GM12891 (cell line): Measurements from ENCODE around the gene VMP1.
"Not testable (repeated sequence)": the region's sequence is repeated elsewhere in the genome, so short reads cannot be mapped to it uniquely, and the experiment has no call there.

ENCODE experiments used
- DNase-seq: peaks from one replicate; pipeline ENCODE4 v3.0.0; 2011; ENCODE audit warnings: low spot score; ENCODE audit not compliant: insufficient read length
- FAIRE-seq: peaks from 2 replicates; lab custom pipeline; 2011; peaks lifted over from hg19 to GRCh38; lab: Jason Lieb, UNC
- PAX5 ChIP-seq: IDR thresholded peaks from 2 replicates; pipeline ENCODE4 v1.6.1; 2011; ENCODE audit warnings: low read length, moderate library complexity, mild to moderate bottlenecking; ENCODE audit not compliant: insufficient read depth, severe bottlenecking
- POLR2A ChIP-seq: IDR thresholded peaks from 2 replicates; pipeline ENCODE4 v1.6.1; 2011; ENCODE audit warnings: low read depth, low read length, control low read depth
- POLR2AphosphoS5 ChIP-seq: IDR thresholded peaks from 2 replicates; pipeline ENCODE4 v1.6.1; 2011; ENCODE audit warnings: low read depth, low read length, control low read depth
- POU2F2 ChIP-seq: IDR thresholded peaks from 2 replicates; pipeline ENCODE4 v1.6.1; 2011; ENCODE audit warnings: low read depth, mild to moderate bottlenecking, control low read depth, low read length, moderate library complexity
- SPI1 ChIP-seq: IDR thresholded peaks from 2 replicates; pipeline ENCODE4 v1.6.1; 2011; ENCODE audit warnings: low read depth, low read length, control low read depth
- TAF1 ChIP-seq: IDR thresholded peaks from 2 replicates; pipeline ENCODE4 v1.6.1; 2011; ENCODE audit warnings: low read depth, low read length, control low read depth

VMP1 gene

DNA sequence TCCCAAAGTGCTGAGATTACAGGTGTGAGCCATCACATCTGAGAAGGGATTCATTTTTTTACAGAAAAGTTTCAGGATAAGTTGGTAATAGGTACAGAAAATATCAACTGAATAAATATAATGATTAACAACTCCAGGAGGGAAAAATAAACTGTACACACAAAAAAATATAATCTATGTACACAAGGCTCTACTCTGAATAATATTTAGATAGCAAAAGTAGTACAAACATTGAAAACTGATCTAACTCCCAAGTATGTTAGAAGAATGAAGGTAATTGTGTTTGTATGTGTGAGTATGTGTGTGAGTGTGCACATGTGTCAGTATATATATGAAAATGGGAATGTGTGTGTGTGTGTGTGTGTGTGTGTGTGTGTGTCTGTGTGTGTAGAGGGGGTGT lies 164.9 kb downstream of the VMP1 start:
- DNase-seq (no peak), FAIRE-seq (no peak)
- TF ChIP-seq TAF1 (no peak), POU2F2 (no peak), POLR2A (no peak), PAX5 (no peak), SPI1 (no peak), POLR2AphosphoS5 (no peak)

DNA sequence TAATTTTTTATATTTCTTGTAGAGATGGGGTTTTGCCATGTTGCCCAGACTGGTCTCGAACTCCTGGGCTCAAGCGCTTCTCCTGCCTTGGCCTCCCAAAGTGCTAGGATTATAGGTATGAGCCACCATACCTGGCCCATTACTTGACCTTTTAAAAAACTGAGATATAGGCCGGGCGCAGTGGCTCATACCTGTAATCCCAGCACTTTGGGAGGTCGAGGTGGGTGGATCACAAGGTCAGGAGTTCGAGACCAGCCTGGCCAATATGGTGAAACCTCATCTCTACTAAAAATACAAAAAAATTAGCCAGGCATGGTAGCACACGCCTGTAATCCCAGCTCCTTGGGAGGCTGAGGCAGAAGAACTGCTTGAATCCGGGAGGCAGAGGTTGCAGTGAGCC lies 166.0 kb downstream of the VMP1 start:
- not testable (repeated sequence) for DNase-seq, FAIRE-seq

DNA sequence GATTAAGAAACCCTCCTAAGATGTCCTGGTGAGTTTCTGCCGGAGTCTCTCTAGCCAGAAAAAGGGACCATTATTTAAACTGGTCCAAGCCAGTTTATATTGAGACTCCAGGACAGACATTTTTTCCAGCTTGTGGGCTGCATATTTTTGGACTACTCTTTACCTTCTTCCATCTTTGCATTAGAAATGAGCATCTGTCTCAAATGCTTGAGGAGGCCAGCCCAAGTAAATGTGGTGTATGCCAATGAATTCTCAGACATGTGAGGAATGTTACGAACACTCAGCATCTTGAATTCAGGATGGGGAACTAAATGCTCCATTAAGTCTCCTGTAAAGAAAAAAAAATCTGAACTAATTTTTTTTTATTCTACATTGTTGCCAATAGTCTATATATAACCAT lies 166.9 kb downstream of the VMP1 start:
- no peak for TF ChIP-seq POLR2AphosphoS5
- TF ChIP-seq TAF1: no peak
- no peak for TF ChIP-seq PAX5
- no peak for TF ChIP-seq POU2F2
- no peak for TF ChIP-seq POLR2A
- no peak for TF ChIP-seq SPI1
- FAIRE-seq (no peak), DNase-seq (no peak)

GRCh38 chr17:59876107-59876506 lies 168.7 kb downstream of the VMP1 start:
- no peak for FAIRE-seq
- no peak for DNase-seq
- TF ChIP-seq PAX5 (no peak), POU2F2 (no peak), TAF1 (no peak), SPI1 (no peak), POLR2AphosphoS5 (no peak), POLR2A (no peak)

DNA sequence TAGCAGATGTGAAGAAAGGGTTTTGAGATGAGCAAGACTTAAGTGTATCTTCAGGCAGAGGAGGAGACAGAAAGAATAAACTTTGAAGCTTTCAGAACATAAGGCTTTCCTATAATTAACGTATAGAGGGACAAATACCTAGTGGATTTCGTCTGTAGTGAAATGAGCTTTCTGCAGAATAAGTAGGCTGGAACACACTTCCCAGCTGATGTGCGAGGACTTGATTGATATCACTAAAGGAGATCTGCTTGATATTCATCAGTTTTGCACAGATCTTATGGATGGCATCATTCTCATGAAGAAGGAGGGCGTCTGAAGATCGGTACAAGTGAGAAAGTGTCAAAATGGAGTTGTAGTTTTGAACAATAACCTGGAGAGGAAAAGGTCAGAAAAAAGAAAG lies 170.5 kb downstream of the VMP1 start:
- no peak for DNase-seq
- no peak for FAIRE-seq
- no peak for TF ChIP-seq TAF1
- TF ChIP-seq PAX5: no peak
- TF ChIP-seq POLR2A: no peak
- no peak for TF ChIP-seq POLR2AphosphoS5
- no peak for TF ChIP-seq SPI1
- no peak for TF ChIP-seq POU2F2

DNA sequence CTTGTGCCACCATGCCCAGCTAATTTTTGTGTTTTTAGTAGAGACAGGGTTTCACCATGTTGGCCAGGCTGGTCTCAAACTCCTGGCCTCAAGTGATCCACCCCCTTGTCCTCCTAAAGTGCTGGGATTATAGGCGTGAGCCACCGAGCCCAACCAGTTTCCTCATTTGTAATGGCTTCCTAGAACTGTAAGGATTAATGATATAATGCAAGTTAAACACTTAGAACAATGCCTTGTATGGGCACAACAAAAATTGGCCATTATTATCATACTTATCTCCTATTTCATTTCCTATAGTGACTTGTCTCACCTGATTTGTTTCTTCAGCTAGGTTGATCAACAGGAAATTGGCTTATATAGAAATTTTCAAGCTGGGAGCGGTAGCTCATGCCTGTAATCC lies 171.2 kb downstream of the VMP1 start:
- no peak for DNase-seq
- FAIRE-seq: no peak
- TF ChIP-seq POLR2AphosphoS5 (no peak), TAF1 (no peak), POU2F2 (no peak), PAX5 (no peak), SPI1 (no peak), POLR2A (no peak)

DNA sequence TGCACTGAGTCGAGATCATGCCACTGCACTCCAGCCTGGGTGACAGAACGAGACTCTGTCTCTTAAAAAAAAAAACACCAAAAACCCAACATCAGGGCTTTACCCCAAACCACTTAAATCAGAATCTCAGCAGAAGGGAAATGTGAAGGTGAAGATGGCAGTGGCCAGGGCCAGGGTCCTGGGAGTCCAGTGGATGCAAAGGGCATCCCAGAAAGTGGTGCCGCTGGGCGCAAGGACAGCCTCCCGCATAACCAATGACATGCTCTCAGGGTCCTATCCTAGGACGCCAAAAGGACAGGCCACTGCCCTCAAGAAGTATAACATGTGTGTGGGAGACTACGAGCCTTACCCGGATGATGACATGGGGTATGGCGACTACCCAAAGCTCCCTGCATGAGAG lies 177.4 kb downstream of the VMP1 start:
- DNase-seq: no peak
- FAIRE-seq: no peak
- no peak for TF ChIP-seq SPI1
- no peak for TF ChIP-seq POU2F2
- TF ChIP-seq POLR2A: no peak
- no peak for TF ChIP-seq TAF1

GRCh38 chr17:59888145-59888750 lies 180.8 kb downstream of the VMP1 start:
- TF ChIP-seq PAX5 (no peak), POU2F2 (no peak), POLR2AphosphoS5 (no peak), TAF1 (no peak), SPI1 (no peak), POLR2A (no peak)
- FAIRE-seq (no peak), DNase-seq (no peak)

DNA sequence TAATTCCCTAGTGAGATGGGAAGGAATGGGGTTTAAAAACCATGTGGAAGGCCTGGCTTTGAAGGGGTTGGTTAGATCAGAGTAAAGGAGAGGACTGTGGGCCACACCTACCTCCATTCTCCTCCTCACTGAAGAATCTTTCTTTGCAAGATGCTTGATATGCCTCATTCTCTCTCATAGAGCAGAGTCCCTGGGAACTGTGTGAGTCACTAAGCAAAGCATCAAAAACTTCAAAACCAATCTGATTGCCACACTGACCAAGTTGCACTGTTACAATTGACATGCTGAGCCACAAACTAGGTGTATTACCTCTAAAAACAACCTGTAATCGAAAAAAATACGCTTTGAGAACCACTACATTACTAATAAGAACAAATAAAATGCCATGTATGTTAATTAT lies 183.3 kb downstream of the VMP1 start:
- TF ChIP-seq POLR2A (no peak), POLR2AphosphoS5 (no peak), POU2F2 (no peak), PAX5 (no peak), SPI1 (no peak), TAF1 (no peak)
- DNase-seq: no peak
- no peak for FAIRE-seq
